ENCODE data around the gene SSH3. TPM values are rescaled to one million over a fixed set of nuclear protein-coding genes. Genes with fewer than 3 reads are reported as not detected.
A peak's percentile ranks its signal among the peaks of the same experiment; 100 is the strongest.

The SSH3 gene
- total RNA-seq, 1 experiment from 2014 or later = 3.8 TPM

DNA sequence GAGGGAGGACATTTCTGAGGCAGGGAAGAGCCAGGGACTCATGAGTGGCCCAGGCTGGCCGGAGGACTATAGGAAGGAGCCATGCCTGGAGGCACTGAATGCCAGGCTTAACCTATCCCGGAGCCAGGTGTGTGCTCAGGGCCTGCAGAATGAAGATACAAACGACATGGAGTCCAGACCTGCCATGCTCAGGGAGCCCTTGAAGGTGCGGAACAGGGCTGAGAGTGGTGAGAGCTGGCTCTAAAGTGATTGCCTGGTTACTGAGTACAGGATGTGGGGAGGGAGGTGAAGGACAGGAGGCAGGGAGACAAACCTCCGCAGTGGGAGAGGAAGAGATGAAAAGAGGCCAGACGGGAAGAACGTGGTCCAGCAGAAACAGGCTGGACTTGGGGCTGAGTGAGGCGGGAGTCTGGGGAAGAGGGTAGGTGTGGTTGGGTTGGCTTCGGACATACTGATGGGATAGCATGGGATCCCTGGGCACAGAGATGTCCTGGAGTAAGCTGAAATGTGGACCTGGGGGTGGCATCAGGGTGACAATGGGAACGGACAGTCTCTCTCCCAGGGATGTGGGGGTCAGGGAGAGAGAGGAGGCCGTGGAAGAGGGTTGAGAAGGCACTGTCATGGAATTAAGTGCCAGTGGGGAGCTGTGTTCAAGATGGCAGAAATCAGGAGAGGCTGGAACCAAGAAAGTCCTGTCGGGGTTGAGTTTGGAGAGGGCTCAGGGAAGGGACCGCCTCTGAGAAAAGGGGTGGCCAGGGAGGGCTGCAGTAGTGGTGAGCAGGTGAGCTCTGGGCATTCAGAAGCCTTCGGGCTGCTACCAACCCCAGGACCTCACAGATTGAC, 15.8 kb upstream of the SSH3 start:
- no peak for DNase-seq (ENCODE audit: low read depth, low spot score)

DNA sequence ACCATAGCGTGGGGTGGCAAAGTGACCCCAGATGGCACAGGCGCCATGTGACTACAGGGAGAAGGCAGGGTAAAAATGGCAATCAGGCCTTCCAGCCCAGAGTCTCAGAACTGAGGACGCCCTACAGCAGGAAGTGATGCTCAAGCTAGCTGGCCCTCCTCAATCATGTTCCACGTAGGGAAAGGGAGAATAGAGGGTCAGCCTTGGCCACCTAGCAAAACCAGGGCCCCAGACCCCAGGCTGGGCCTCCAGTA, 15.2 kb upstream of the SSH3 start:
- DNase-seq (ENCODE audit: low read depth, low spot score) = no peak
- in situ Hi-C loops (cut with HindIII; ENCODE audit: low pct_unique_long_range_greater_than_20kb, low sequenced_read_pairs) = no loop called here

More for the DNA sequence above, 15.8 kb upstream of the SSH3 start:
- in situ Hi-C loops (cut with HindIII; ENCODE audit: low pct_unique_long_range_greater_than_20kb, low sequenced_read_pairs) = no loop called here

DNA sequence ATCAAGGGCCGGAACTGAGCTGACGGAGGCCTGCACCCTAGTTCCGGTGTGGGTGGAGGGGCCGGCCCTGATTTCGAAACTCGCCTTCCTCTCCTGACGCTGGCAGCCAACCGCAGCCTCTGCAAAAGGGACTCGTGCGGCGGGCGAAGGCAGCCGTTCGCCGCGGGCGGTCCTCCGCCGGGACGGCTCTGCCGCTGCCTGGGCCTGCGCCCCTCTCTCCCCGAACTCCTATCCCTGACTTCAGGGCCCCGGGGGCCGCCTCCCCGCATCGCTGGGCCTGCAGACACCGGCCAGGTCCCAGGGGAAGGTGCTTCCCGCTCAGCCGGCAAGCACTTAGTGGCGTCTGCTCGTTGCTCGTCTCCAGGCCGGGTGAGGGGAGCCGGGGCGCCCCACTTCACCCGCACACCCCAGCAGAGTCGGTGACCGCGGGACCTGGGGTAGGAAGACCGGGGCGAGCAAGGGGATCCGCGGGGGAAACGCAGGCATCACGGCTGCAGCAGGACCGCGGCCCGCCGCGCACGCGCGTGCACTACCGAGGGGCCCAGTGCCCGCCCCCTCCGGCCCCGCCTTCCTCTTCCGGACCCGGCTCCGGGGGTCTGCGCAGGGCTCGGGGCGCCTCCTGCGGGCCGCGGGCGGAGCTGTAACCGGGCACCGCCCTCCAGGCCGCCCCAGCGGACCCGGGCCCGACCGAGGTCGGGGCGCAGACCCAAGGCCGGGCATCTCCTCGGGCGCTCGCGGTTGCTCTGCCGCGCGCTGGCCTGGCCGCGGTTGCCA, 14.7 kb upstream of the SSH3 start:
- peak; percentile 80 for DNase-seq (ENCODE audit: low read depth, low spot score)
- in situ Hi-C loops (cut with HindIII; ENCODE audit: low pct_unique_long_range_greater_than_20kb, low sequenced_read_pairs) = no loop called here

DNA sequence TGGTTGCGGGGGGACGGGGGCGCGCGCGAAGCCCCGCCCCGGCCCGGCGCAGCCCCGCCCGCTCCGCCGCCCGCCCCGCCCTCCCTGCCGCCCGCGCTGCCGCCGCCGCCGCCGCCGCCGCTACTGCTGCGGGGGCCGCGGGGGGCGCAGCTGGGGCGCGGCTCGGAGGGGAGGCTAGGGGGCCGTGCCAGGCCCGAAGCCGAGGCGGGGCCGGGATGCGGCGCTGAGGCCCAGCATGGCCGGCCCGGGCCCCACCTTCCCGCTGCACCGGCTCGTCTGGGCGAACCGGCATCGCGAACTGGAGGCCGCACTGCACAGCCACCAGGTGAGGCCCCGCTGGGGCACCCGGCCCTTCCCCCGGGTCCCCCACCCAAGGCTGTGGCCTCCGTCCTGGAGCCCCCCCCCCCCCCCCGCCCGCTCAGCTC, 14.1 kb upstream of the SSH3 start, which contains the start of gene ANKRD13D:
TSS of gene ANKRD13D (plus strand) at position 78 of the 425 bp plus-strand sequence. CDS start at position 236, 158 bp downstream.
- DNase-seq (ENCODE audit: low read depth, low spot score) = no peak
- in situ Hi-C loops (cut with HindIII; ENCODE audit: low pct_unique_long_range_greater_than_20kb, low sequenced_read_pairs) = no loop called here

DNA sequence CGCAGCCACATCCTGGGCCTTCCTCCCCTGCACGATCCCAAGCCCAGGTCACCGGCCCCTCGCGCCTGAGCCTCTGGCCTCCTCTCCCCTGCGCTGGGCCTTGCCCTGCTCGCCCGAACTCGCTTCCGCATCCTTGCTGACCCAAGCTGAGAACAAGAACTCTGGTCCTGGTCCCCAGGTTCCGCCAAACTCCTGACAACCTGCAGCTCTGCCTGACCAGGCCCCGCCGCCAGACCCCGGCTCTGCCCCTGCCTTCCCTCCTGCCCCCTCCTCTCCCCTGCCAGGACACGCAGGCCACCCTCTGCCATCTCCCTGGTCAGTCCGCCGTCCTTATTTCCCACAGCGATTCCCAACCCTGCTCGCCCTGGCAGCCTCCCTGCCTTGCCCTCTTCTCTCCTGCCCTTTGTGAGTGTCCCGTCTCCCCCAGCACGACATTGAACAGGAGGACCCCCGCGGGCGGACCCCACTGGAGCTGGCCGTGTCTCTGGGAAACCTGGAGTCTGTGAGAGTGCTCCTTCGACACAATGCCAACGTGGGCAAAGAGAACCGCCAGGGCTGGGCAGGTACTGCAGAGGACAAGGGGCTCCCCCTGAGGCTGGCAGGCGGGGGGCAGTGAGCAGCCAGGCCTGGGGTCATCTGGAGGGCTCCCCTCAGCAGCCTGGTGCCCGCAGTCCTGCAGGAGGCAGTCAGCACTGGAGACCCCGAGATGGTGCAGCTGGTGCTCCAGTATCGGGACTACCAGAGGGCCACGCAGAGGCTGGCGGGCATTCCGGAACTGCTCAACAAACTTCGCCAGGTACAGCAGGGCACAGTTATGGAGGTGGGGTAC, 13.5 kb upstream of the SSH3 start:
- in situ Hi-C loops (cut with HindIII; ENCODE audit: low pct_unique_long_range_greater_than_20kb, low sequenced_read_pairs) = no loop called here
- no peak for DNase-seq (ENCODE audit: low read depth, low spot score)

DNA sequence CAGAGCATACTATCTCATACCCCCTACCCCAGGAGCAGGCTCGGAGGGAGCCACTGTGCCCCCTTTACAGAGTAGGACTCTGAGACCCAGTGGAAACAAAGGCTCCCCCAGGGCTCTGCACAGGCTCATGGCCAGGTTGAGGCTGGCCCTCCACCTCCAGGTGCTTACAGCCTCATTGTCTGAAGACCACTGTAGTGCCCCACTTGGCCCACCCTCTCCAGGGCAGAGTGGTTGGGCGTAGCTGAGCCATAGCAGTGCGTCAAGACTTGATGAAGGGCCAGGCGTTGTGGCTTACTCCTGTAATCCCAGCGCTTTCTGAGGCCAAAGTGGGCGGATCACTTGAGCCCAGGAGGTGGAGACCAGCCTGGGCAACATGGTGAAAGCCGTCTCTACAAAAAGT, 12.5 kb upstream of the SSH3 start:
- in situ Hi-C loops (cut with HindIII; ENCODE audit: low pct_unique_long_range_greater_than_20kb, low sequenced_read_pairs) = no loop called here
- DNase-seq (ENCODE audit: low read depth, low spot score) = no peak

DNA sequence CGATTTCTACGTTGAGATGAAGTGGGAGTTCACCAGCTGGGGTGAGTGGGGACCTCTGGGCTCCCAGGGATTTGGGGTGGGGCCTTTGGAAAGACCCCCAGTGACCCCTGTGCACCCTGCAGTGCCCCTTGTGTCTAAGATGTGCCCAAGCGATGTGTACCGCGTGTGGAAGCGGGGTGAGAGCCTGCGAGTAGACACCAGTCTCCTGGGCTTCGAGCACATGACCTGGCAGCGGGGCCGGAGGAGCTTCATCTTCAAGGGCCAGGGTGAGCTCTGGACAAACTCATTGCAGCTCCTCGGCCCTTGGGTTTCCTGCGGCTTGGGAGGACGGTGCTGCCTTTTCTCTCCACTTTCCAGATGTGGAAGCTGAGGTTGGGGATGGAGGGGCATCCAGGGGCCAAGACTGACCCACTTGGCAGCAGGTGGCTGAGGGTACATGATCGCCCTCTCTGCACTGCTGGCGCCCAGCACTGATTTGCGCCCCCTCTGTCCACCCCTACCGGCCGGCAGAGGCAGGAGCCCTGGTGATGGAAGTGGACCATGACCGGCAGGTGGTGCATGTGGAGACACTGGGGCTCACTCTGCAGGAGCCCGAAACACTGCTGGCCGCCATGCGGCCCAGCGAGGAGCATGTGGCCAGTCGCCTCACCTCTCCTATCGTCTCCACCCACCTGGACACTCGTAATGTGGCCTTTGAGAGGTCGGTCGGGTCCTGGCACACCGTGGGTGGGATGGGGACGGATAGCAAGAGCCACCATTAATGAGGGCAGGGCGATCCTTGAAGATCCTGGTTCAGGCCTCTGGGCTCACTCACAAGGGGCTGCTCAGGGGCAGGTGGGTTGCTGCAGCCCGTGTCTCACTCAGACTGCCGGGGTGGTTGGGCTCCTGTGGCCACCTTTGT, 11.6 kb upstream of the SSH3 start:
- DNase-seq (ENCODE audit: low read depth, low spot score) = no peak

DNA sequence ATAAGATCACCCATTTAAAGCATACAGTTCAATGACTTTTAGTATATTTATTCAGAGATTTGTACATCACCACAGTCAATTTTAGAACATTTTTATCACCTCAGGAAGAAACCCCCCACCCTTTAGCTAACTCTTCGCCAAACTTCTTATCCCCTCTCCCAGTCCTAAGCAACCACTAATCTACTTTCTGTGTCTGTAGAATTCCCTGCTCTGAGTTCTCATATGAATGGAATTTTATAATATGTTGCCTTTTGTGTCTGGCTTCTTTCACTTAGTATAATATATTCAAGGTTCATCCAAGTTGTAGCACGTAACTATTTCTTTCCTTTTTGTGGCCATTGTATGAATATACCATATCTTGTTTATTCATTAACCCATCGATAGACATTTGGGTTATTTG, 10.7 kb upstream of the SSH3 start:
- in situ Hi-C loops (cut with HindIII; ENCODE audit: low pct_unique_long_range_greater_than_20kb, low sequenced_read_pairs) = no loop called here

More for the DNA sequence above, 11.6 kb upstream of the SSH3 start:
- in situ Hi-C loops (cut with HindIII; ENCODE audit: low pct_unique_long_range_greater_than_20kb, low sequenced_read_pairs) = no loop called here

DNA sequence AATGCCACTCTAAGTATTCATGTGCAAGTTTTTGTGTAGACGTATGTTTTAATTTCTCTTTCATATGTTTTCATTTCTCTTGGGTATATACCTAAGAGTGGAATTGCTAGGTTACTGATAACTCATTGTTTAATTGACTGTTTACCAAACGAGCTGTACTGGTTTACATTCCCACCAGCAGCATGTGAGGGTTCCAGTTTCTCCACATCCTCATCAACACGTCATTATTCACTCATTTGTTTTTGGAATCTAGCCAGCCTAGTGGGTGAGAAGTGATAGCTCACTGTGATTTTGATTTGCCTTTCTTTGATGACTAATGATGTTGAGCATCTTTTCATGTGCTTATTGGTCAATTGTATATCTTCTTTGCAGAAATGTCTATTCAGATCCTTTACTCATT, 10.2 kb upstream of the SSH3 start:
- DNase-seq (ENCODE audit: low read depth, low spot score) = no peak
- in situ Hi-C loops (cut with HindIII; ENCODE audit: low pct_unique_long_range_greater_than_20kb, low sequenced_read_pairs) = no loop called here

More for the DNA sequence above, 10.7 kb upstream of the SSH3 start:
- DNase-seq (ENCODE audit: low read depth, low spot score) = no peak

DNA sequence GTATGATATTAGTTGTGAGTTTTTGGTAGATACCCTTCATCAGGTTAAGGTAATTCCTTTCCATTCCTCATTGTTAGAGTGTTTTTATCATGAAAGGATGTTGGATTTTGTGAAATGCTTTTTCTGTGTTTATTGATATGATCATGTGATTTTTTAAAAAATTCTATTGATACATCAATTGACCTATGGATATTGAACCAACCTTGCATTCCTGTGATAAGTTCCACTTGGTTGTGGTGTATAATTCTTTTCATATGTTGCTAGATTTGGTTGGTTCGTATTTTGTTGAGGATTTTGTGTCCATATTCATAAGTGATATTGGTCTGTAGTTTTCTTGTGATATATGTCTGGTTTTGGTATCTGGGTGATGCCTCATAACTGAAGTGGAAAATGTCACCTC, 7.5 kb upstream of the SSH3 start:
- in situ Hi-C loops (cut with HindIII; ENCODE audit: low pct_unique_long_range_greater_than_20kb, low sequenced_read_pairs) = no loop called here
- DNase-seq (ENCODE audit: low read depth, low spot score) = no peak

DNA sequence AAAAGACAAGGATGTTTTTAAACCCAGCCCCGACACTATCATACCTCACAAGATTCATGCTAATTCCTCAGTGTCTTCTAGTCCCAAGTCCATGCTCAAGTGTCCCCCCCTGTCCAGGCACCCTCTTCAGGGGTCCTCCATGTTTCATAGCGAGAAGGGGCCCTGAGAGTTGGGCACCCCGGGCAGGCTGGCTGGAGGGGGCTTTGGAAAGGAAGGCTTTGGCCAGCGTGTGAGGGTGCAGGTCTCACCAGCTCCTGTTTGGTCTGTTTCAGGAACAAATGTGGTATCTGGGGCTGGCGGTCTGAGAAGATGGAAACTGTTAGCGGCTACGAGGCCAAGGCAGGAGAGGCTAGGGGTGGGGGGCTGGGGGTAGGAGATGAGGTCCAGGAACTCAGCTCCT, 4.5 kb upstream of the SSH3 start:
- no peak for DNase-seq (ENCODE audit: low read depth, low spot score)
- in situ Hi-C loops (cut with HindIII; ENCODE audit: low pct_unique_long_range_greater_than_20kb, low sequenced_read_pairs) = no loop called here

DNA sequence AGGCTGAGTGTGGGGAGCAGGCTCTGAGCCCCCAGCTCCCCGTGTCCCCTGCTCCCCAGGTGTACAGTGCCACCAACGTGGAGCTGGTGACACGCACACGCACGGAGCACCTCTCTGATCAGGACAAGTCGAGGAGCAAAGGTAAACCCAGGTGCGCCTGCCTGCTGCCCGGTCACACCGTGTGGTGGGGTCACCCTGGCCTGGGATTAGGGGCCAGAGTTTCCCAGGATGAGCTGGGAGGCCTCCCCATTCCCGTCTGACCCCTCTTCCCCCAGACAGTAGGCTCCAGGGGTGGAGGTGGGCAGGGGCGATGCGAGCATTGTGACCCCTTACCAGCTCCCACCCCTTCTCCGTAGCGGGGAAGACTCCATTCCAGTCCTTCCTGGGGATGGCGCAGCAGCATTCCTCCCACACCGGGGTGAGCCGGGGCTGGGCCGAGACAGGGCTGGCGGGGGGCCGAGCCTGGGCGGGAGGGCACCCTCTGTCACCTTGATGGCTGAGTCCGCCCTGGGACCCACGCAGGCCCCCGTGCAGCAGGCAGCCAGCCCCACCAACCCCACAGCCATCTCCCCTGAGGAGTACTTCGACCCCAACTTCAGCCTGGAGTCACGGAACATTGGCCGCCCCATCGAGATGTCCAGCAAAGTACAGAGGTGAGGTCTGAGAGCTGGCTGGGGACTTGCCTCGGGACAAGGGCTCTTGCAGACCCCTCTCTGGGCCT, 3.7 kb upstream of the SSH3 start:
- in situ Hi-C loops (cut with HindIII; ENCODE audit: low pct_unique_long_range_greater_than_20kb, low sequenced_read_pairs) = no loop called here
- DNase-seq (ENCODE audit: low read depth, low spot score) = no peak

DNA sequence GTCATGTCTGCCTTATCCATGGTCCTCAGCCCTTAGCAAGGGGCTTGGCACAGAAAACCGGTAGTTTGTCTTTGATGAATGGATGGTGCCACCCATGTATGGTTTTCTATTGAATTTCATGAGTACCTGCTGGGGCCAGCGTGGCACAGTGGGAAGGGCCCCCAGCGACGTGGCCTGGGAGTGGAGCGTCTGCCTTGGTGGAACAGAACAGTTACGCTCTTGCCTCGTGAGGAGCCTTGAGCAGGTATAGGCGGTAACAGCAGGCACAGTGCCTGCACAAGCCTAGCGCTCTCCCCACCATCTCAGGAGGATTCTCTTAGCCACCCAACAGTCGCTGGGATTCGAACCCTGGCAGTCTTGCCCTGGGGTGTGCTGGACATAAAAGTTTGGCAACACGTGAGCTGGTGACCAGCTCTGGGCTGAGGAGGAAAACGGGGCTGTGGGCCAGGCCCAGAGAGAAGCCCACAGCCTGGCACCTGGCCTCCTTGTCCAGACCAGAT, 3.0 kb upstream of the SSH3 start:
- in situ Hi-C loops (cut with HindIII; ENCODE audit: low pct_unique_long_range_greater_than_20kb, low sequenced_read_pairs) = no loop called here
- no peak for DNase-seq (ENCODE audit: low read depth, low spot score)

DNA sequence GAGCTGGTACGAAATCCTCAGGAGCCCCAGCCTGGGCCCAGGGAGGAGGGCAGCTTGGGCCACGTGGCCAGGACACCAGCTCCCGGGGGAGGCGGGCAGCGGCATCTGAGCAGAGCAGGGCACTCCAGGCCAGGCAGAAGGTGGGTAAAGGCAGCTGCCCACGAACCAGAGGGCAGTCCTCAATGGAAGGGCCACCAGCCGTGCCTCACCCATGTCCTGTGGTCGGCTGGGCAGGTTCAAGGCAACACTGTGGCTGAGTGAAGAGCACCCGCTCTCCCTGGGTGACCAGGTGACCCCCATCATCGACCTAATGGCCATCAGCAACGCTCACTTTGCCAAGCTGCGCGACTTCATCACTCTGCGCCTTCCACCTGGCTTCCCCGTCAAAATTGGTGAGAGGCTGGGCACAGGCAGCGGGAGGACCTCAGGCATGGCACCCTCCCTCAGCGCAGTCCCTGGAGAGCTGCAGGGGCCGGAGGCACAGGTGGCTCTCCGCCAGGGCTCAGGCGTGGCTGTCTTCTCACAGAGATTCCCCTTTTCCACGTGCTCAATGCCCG, 2.5 kb upstream of the SSH3 start:
- in situ Hi-C loops (cut with HindIII; ENCODE audit: low pct_unique_long_range_greater_than_20kb, low sequenced_read_pairs) = no loop called here
- DNase-seq (ENCODE audit: low read depth, low spot score) = no peak

DNA sequence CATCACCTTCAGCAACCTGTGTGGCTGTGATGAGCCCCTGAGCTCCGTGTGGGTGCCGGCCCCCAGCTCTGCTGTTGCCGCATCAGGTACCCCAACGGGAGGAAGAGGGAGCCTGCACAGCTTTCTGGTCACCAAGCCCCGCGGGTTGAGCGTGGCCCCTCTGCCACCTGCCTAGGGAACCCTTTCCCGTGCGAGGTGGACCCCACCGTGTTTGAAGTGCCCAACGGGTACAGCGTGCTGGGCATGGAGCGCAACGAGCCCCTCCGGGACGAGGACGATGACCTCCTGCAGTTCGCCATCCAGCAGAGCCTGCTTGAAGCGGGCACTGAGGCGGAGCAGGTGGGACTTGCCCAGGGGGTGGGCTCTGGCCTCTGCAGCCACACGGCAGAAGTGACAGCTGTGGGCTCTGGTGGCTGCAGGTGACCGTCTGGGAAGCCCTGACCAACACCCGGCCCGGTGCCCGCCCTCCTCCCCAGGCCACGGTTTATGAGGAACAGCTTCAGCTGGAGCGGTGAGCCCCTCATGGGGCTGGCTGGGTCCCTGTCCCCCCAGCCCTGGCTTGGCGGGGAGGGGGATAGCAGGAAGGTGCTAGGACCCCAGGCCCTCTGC, 1.9 kb upstream of the SSH3 start:
- DNase-seq (ENCODE audit: low read depth, low spot score) = no peak
- in situ Hi-C loops (cut with HindIII; ENCODE audit: low pct_unique_long_range_greater_than_20kb, low sequenced_read_pairs) = no loop called here

DNA sequence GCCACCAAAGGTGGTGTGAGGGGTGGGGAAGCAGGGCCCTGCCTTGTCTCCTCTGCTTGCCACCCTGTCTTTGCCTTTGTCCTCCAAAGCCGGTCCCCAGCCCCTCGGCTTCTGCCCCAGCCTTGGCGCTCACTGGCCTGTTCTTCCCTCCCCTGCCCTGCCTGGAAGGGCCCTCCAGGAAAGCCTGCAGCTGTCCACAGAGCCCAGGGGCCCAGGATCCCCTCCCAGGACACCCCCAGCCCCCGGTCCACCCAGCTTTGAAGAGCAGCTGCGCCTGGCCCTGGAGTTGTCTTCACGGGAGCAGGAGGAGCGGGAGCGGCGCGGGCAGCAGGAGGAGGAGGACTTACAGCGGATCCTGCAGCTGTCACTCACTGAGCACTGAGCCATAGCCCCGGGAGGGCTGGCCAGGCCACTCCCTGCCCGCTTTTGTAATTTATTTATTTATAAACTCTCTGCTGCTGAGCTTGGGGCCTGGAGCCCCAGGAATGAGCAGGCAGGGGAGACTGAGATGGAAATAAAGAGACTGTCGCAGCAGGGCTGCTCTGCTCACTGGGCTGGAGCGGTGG, 1.3 kb upstream of the SSH3 start:
- in situ Hi-C loops (cut with HindIII; ENCODE audit: low pct_unique_long_range_greater_than_20kb, low sequenced_read_pairs) = no loop called here
- DNase-seq (ENCODE audit: low read depth, low spot score) = no peak
